B cell (primary cell): ENCODE data around the gene CCDC88B.

Source experiments
- EZH2 ChIP-seq: IDR thresholded peaks from 2 replicates; pipeline ENCODE4 v1.6.1; 2012; ENCODE audit warnings: borderline replicate concordance, low read depth, mild to moderate bottlenecking, moderate library complexity, low read length; ENCODE audit not compliant: insufficient read depth, poor library complexity, severe bottlenecking
- TF ChIP-seq, protein P1 (sequence below): fragments of 200-600 bp; IDR thresholded peaks from one replicate; pipeline ENCODE4 v1.8.0; 2022; ENCODE audit warnings: antibody characterized with exemption, mild to moderate bottlenecking

DNA sequence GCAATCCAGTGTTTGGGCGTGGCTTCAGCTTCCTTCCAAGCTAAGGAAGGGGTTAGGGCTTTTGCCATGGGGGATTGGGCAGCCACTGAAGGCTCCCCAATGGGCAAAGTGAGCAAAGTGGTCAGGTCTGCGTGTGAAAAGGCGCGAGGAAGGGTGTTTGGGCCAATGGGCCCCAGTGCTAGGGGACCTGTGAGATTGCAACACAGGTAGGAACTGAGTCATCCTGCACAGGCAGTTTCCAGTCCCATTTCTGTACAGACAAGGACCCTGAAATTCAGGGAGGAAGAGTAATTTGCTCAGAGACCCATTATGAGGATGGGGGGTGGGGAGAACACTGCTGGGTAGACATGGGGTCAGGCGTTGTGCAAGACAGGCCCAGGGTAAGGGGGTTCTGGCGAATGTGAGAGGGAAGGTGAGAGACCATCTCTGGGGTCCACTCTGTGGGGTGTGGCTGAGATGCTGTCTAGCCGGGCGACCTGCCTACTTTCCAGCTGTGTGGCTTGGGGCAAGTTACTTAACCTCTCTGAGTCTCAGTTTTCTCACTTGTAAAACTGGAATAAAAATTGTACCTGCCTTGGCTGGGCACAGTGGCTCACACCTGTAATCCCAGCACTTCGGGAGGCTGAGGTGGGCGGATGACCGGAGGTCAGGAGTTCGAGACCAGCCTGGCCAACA is 7.3 kb downstream of the CCDC88B start:
- TF ChIP-seq, protein P1, sequence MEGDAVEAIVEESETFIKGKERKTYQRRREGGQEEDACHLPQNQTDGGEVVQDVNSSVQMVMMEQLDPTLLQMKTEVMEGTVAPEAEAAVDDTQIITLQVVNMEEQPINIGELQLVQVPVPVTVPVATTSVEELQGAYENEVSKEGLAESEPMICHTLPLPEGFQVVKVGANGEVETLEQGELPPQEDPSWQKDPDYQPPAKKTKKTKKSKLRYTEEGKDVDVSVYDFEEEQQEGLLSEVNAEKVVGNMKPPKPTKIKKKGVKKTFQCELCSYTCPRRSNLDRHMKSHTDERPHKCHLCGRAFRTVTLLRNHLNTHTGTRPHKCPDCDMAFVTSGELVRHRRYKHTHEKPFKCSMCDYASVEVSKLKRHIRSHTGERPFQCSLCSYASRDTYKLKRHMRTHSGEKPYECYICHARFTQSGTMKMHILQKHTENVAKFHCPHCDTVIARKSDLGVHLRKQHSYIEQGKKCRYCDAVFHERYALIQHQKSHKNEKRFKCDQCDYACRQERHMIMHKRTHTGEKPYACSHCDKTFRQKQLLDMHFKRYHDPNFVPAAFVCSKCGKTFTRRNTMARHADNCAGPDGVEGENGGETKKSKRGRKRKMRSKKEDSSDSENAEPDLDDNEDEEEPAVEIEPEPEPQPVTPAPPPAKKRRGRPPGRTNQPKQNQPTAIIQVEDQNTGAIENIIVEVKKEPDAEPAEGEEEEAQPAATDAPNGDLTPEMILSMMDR: no peak
- no peak for TF ChIP-seq EZH2
